Activated CD4-positive, alpha-beta T cell treated with anti-CD3 and anti-CD28 coated beads, Interleukin-2, amount 10 ng/mL, durations not matched to agents 24 days and 14 days (primary cell): ENCODE measurements around the gene ARF5. TPM values are rescaled to one million over a fixed set of nuclear protein-coding genes. Genes with fewer than 3 reads are reported as not detected.
A peak's percentile ranks its signal among the peaks of the same experiment; 100 is the strongest.

ENCODE experiments used
- DNase-seq: peaks from one replicate; pipeline ENCODE4 v3.0.0; 2022
- H3K27ac Mint-ChIP-seq: one replicate; pipeline ENCODE4 v1.8.0; 2022; ENCODE audit warnings: mild to moderate bottlenecking, mixed read lengths
- H3K27me3 Mint-ChIP-seq: one replicate; pipeline ENCODE4 v1.8.0; 2022; ENCODE audit warnings: mixed read lengths
- H3K36me3 Mint-ChIP-seq: one replicate; pipeline ENCODE4 v1.8.0; 2022; ENCODE audit warnings: low read depth, mild to moderate bottlenecking, mixed read lengths
- H3K4me1 Mint-ChIP-seq: one replicate; pipeline ENCODE4 v1.8.0; 2021; ENCODE audit warnings: mixed read lengths
- H3K4me3 Mint-ChIP-seq: one replicate; pipeline ENCODE4 v1.8.0; 2022; ENCODE audit warnings: mild to moderate bottlenecking, moderate library complexity, mixed read lengths
- H3K9me3 Mint-ChIP-seq: one replicate; pipeline ENCODE4 v1.8.0; 2021; ENCODE audit warnings: mixed read lengths
- intact Hi-C: fragments of 100-400 bp; cut with micrococcal nuclease; formaldehyde crosslinking; loops from one replicate; pipeline ENCODE4 v1.15.1; 2023
- total RNA-seq: library from RNA; stranded (reverse); gene quantifications from 2 replicates; pipeline ENCODE4 v1.2.3, GENCODE V29; 2022

ARF5 gene
- total RNA-seq, 1 donor from 2014 or later: 117 TPM

GRCh38 chr7:127598318-127598717, 10.1 kb downstream of the ARF5 start:
- Mint-ChIP-seq H3K36me3 (no peaks in the 10 kb centered on the region), H3K4me1 (peaks cover 2% of the 10 kb centered on the region), H3K27me3 (peaks cover 5% of the 10 kb centered on the region), H3K4me3 (no peak overlapping the region), H3K27ac (no peak overlapping the region), H3K9me3 (no peaks in the 10 kb centered on the region)
- DNase-seq: no peak
- intact Hi-C loops: no loop called here

- H3K27me3 Mint-ChIP-seq: peaks cover 5% of the 10 kb centered on the region
- H3K9me3 Mint-ChIP-seq: no peaks in the 10 kb centered on the region
- no peak overlapping the region for H3K27ac Mint-ChIP-seq
- DNase-seq: no peak
- no peak overlapping the region for H3K4me3 Mint-ChIP-seq
- intact Hi-C loops: no loop called here
- H3K4me1 Mint-ChIP-seq: no peaks in the 10 kb centered on the region
- H3K36me3 Mint-ChIP-seq: no peaks in the 10 kb centered on the region
Measured at GRCh38 chr7:127600885-127601284, 12.7 kb downstream of the ARF5 start.

- Mint-ChIP-seq H3K27me3 (no peaks in the 10 kb centered on the region), H3K4me3 (no peak overlapping the region), H3K9me3 (peaks cover 5% of the 10 kb centered on the region), H3K4me1 (no peaks in the 10 kb centered on the region), H3K36me3 (no peaks in the 10 kb centered on the region), H3K27ac (no peak overlapping the region)
- intact Hi-C loops: no loop called here
- no peak for DNase-seq
Measured at GRCh38 chr7:127608446-127608845, 20.2 kb downstream of the ARF5 start.

- Mint-ChIP-seq H3K4me1 (no peaks in the 10 kb centered on the region), H3K27ac (no peak overlapping the region), H3K36me3 (no peaks in the 10 kb centered on the region), H3K9me3 (peaks cover 5% of the 10 kb centered on the region), H3K4me3 (no peak overlapping the region), H3K27me3 (no peaks in the 10 kb centered on the region)
- DNase-seq: no peak
- intact Hi-C loops: no loop called here
Measured at GRCh38 chr7:127609297-127609696, 21.1 kb downstream of the ARF5 start.

GRCh38 chr7:127612263-127612662, 24.1 kb downstream of the ARF5 start:
- Mint-ChIP-seq H3K4me3 (no peak overlapping the region), H3K27ac (no peak overlapping the region), H3K36me3 (no peaks in the 10 kb centered on the region), H3K9me3 (peaks cover 5% of the 10 kb centered on the region), H3K27me3 (peaks cover 5% of the 10 kb centered on the region), H3K4me1 (no peaks in the 10 kb centered on the region)
- no peak for DNase-seq
- intact Hi-C loops: no loop called here

- no peak overlapping the region for H3K27ac Mint-ChIP-seq
- intact Hi-C loops: no loop called here
- H3K4me1 Mint-ChIP-seq: no peaks in the 10 kb centered on the region
- no peak overlapping the region for H3K4me3 Mint-ChIP-seq
- peaks cover 5% of the 10 kb centered on the region for H3K9me3 Mint-ChIP-seq
- no peak for DNase-seq
- H3K36me3 Mint-ChIP-seq: no peaks in the 10 kb centered on the region
- peaks cover 41% of the 10 kb centered on the region for H3K27me3 Mint-ChIP-seq
Measured at GRCh38 chr7:127616724-127617123, 28.5 kb downstream of the ARF5 start.

GRCh38 chr7:127618042-127618441, 29.8 kb downstream of the ARF5 start, which contains the start of gene PAX4:
PAX4 (minus strand) TSS chr7:127618142; CDS start chr7:127615928, 2,214 bp downstream.
- Mint-ChIP-seq H3K27ac (no peak within 1 kb of the TSS), H3K36me3 (no peaks in the 10 kb centered on the region), H3K9me3 (no peaks in the 10 kb centered on the region), H3K4me3 (no peak within 1 kb of the TSS), H3K4me1 (no peaks in the 10 kb centered on the region), H3K27me3 (peaks cover 45% of the 10 kb centered on the region)
- no peak for DNase-seq
- intact Hi-C loops: no loop called here

- H3K27me3 Mint-ChIP-seq: peaks cover 50% of the 10 kb centered on the region
- no peaks in the 10 kb centered on the region for H3K36me3 Mint-ChIP-seq
- intact Hi-C loops: no loop called here
- no peak overlapping the region for H3K27ac Mint-ChIP-seq
- H3K4me1 Mint-ChIP-seq: no peaks in the 10 kb centered on the region
- no peaks in the 10 kb centered on the region for H3K9me3 Mint-ChIP-seq
- no peak for DNase-seq
- H3K4me3 Mint-ChIP-seq: no peak overlapping the region
Measured at GRCh38 chr7:127618775-127619174, 30.6 kb downstream of the ARF5 start.

GRCh38 chr7:127619681-127620405, 31.6 kb downstream of the ARF5 start:
- Mint-ChIP-seq H3K4me3 (no peak overlapping the region), H3K27me3 (peaks cover 58% of the 10 kb centered on the region)

GRCh38 chr7:127620406-127621233, 32.4 kb downstream of the ARF5 start:
- peaks cover 61% of the 10 kb centered on the region for H3K27me3 Mint-ChIP-seq
- no peak overlapping the region for H3K4me3 Mint-ChIP-seq
- H3K36me3 Mint-ChIP-seq: no peaks in the 10 kb centered on the region
- no peak overlapping the region for H3K27ac Mint-ChIP-seq
- DNase-seq: no peak
- H3K4me1 Mint-ChIP-seq: no peaks in the 10 kb centered on the region
- intact Hi-C loops: no loop called here
- no peaks in the 10 kb centered on the region for H3K9me3 Mint-ChIP-seq

More at GRCh38 chr7:127619681-127620405, 31.6 kb downstream of the ARF5 start:
- no peaks in the 10 kb centered on the region for H3K36me3 Mint-ChIP-seq
- intact Hi-C loops: no loop called here
- no peaks in the 10 kb centered on the region for H3K4me1 Mint-ChIP-seq
- no peak for DNase-seq
- no peaks in the 10 kb centered on the region for H3K9me3 Mint-ChIP-seq
- no peak overlapping the region for H3K27ac Mint-ChIP-seq

- no peak overlapping the region for H3K27ac Mint-ChIP-seq
- intact Hi-C loops: no loop called here
- DNase-seq: no peak
- H3K4me3 Mint-ChIP-seq: no peak overlapping the region
- no peaks in the 10 kb centered on the region for H3K4me1 Mint-ChIP-seq
- peaks cover 49% of the 10 kb centered on the region for H3K27me3 Mint-ChIP-seq
- H3K36me3 Mint-ChIP-seq: no peaks in the 10 kb centered on the region
- H3K9me3 Mint-ChIP-seq: no peaks in the 10 kb centered on the region
Measured at GRCh38 chr7:127625331-127625730, 37.1 kb downstream of the ARF5 start.

- no peak overlapping the region for H3K27ac Mint-ChIP-seq
- H3K4me1 Mint-ChIP-seq: no peaks in the 10 kb centered on the region
- H3K4me3 Mint-ChIP-seq: no peak overlapping the region
- no peaks in the 10 kb centered on the region for H3K9me3 Mint-ChIP-seq
- H3K36me3 Mint-ChIP-seq: no peaks in the 10 kb centered on the region
- H3K27me3 Mint-ChIP-seq: peaks cover 35% of the 10 kb centered on the region
- intact Hi-C loops: no loop called here
- no peak for DNase-seq
Measured at GRCh38 chr7:127628445-127628844, 40.2 kb downstream of the ARF5 start.

- H3K4me1 Mint-ChIP-seq: no peaks in the 10 kb centered on the region
- peaks cover 31% of the 10 kb centered on the region for H3K27me3 Mint-ChIP-seq
- H3K36me3 Mint-ChIP-seq: no peaks in the 10 kb centered on the region
- H3K27ac Mint-ChIP-seq: no peak overlapping the region
- no peaks in the 10 kb centered on the region for H3K9me3 Mint-ChIP-seq
- DNase-seq: peak; percentile 73
- intact Hi-C loops: no loop called here
- no peak overlapping the region for H3K4me3 Mint-ChIP-seq
Measured at GRCh38 chr7:127629268-127629854, 41.1 kb downstream of the ARF5 start.

- Mint-ChIP-seq H3K27ac (no peak overlapping the region), H3K9me3 (no peaks in the 10 kb centered on the region), H3K4me3 (no peak overlapping the region), H3K4me1 (peaks cover 4% of the 10 kb centered on the region), H3K36me3 (no peaks in the 10 kb centered on the region), H3K27me3 (peaks cover 26% of the 10 kb centered on the region)
- intact Hi-C loops: no loop called here
- DNase-seq: no peak
Measured at GRCh38 chr7:127632276-127632910, 44.2 kb downstream of the ARF5 start.
